AG04450 (cell line): ENCODE results near the gene AKT2. TPM values are rescaled to one million over a fixed set of nuclear protein-coding genes. Genes with fewer than 3 reads are reported as not detected.

ENCODE experiments used
- CTCF ChIA-PET: fragments of 300-600, 350-600 bp; formaldehyde crosslinking; extraction: SDS; loops from one replicate; lab custom pipeline; 2022; ENCODE audit warnings: antibody characterized with exemption, inconsistent platforms; lab: Charles Lee
- POLR2A ChIA-PET: fragments of 350-600 bp; formaldehyde crosslinking; extraction: SDS; loops from one replicate; lab custom pipeline; 2021; ENCODE audit warnings: antibody characterized with exemption, inconsistent platforms; lab: Yijun Ruan, JAX
- DNase-seq: peaks from one replicate; pipeline ENCODE4 v3.0.0-alpha.2; 2011; ENCODE audit warnings: low read depth, low spot score
- H3K27ac ChIP-seq: one replicate; pipeline ENCODE4 v1.5.1; 2012; ENCODE audit warnings: low read depth, low read length, control low read depth
- H3K27me3 ChIP-seq: one replicate; pipeline ENCODE4 v1.6.0; 2012; ENCODE audit warnings: low read length; ENCODE audit not compliant: control insufficient read depth, insufficient read depth
- H3K4me3 ChIP-seq: 2 replicates; pipeline ENCODE4 v1.5.1; 2011; ENCODE audit warnings: mild to moderate bottlenecking, low read depth, low read length, control low read depth
- H3K9me3 ChIP-seq: 2 replicates; pipeline ENCODE4 v1.5.1; 2012; ENCODE audit warnings: low read length; ENCODE audit not compliant: control insufficient read depth, insufficient read depth
- CTCF ChIP-seq: IDR thresholded peaks from 2 replicates; pipeline ENCODE4 v1.5.1; 2011; ENCODE audit warnings: low read depth, low read length, control low read depth, inconsistent platforms
- polyA plus RNA-seq: library from polyadenylated mRNA; depleted of rRNA; stranded (reverse); fragments of >200 nt; gene quantifications from 2 replicates; pipeline ENCODE4 v1.2.3, GENCODE V29; 2011

Gene AKT2
- polyA plus RNA-seq, 1 experiment = 99.8 TPM

GRCh38 chr19:40204381-40204780 is 80.8 kb downstream of the AKT2 start:
- ChIA-PET POLR2A (no interaction called here), CTCF (no interaction called here)
- H3K27me3 ChIP-seq = no peaks in the 10 kb centered on the region
- H3K27ac ChIP-seq = no peak overlapping the region
- peaks cover 4% of the 10 kb centered on the region; the same call in 1 of the 2 replicates for H3K9me3 ChIP-seq
- no peak for DNase-seq
- no peak for TF ChIP-seq CTCF
- H3K4me3 ChIP-seq = no peak overlapping the region

- Histone ChIP-seq H3K27me3 (no peaks in the 10 kb centered on the region), H3K9me3 (no peaks in the 10 kb centered on the region; the same call in 1 of the 2 replicates), H3K27ac (no peak overlapping the region), H3K4me3 (no peak overlapping the region)
- no peak for DNase-seq
- TF ChIP-seq CTCF = no peak
- CTCF ChIA-PET = no interaction called here
- POLR2A ChIA-PET = interaction anchor here (0.5 kb wide), 1 partner anchor 58 kb away, joined by 4 read pairs; no protein-coding TSS in a partner anchor
Measured at GRCh38 chr19:40200341-40201099, 84.6 kb downstream of the AKT2 start.

DNA sequence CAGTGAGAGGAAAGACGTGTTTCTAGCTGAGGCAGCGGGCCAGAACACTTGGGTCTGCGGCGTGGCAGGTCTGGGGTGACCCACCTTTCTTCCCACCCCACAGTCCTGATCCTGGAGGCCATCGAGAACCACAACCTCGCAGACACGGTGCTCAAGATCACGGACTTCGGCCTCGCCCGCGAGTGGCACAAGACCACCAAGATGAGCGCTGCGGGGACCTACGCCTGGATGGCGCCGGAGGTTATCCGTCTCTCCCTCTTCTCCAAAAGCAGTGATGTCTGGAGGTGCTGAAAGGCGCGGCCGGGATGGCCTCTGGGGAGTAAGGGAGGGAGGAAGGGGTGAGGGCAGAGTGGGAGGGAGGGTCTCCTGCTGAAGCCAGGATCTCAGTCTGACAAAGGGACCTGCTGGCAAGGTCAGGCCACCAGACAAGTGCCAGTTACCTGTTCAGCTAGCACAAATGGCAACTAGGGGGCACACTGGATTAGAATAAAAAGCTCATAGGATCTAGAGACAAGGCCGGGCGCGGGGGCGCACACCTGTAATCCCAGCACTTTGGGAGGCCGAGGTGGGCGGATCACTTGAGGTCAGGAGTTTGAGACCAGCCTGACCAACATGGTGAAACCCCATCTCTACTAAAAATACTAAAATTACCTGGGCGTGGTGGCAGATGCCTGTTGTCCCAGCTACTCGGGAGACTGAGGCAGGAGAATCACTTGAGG is 86.7 kb downstream of the AKT2 start:
- H3K9me3 ChIP-seq = no peaks in the 10 kb centered on the region; the same call in 1 of the 2 replicates
- DNase-seq = no peak
- H3K27me3 ChIP-seq = no peaks in the 10 kb centered on the region
- no peak overlapping the region for H3K27ac ChIP-seq
- no peak overlapping the region for H3K4me3 ChIP-seq
- TF ChIP-seq CTCF = no peak
- ChIA-PET POLR2A (no interaction called here), CTCF (interaction anchor here (1.4 kb wide), 1 partner anchor 59 kb away, joined by 5 read pairs; no protein-coding TSS in a partner anchor)

DNA sequence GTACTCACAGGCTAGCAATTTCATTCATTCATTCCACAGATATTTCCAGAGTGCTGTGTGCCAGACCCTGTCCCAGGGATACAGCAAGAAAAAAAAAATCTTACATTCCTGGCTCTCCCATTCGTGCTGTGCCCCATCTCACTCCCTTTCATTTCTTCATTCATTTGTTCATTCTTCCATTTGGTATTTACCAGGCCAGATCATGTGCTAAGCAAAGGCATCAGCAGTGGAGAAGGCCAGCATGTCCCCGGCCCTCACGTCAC is 91.6 kb downstream of the AKT2 start:
- ChIA-PET CTCF (interaction anchor here (0.6 kb wide), 2 partner anchors 25 to 112 kb away, joined by 3 to 11 read pairs; no protein-coding TSS in a partner anchor), POLR2A (no interaction called here)
- no peak for DNase-seq
- Histone ChIP-seq H3K4me3 (no peak overlapping the region), H3K27ac (no peak overlapping the region), H3K9me3 (no peaks in the 10 kb centered on the region; the same call in 1 of the 2 replicates), H3K27me3 (no peaks in the 10 kb centered on the region)
- TF ChIP-seq CTCF = no peak
